ENCODE measurements around the gene TMEM200B.
"Not testable (repeated sequence)": the region's sequence is repeated elsewhere in the genome, so short reads cannot be mapped to it uniquely, and the experiment has no call there.

Gene TMEM200B

GRCh38 chr1:29123887-29124365 lies at the start of gene TMEM200B:
TSS of gene TMEM200B (minus strand) at chr1:29123903. CDS start at chr1:29121828, 2,075 bp downstream.
- DNase-seq: no peak

GRCh38 chr1:29172415-29172939 lies 48.8 kb upstream of the TMEM200B start:
- DNase-seq: no peak

- no peak for DNase-seq
Observed at GRCh38 chr1:29171521-29171920, 47.8 kb upstream of the TMEM200B start.

GRCh38 chr1:29171089-29171488 lies 47.4 kb upstream of the TMEM200B start:
- peak; percentile 86 for DNase-seq

- no peak for DNase-seq
Observed at GRCh38 chr1:29169976-29170375, 46.3 kb upstream of the TMEM200B start.

GRCh38 chr1:29167904-29168303 lies 44.2 kb upstream of the TMEM200B start:
- DNase-seq: no peak

GRCh38 chr1:29166291-29166878 lies 42.7 kb upstream of the TMEM200B start:
- DNase-seq: no peak

GRCh38 chr1:29164588-29164987 lies 40.9 kb upstream of the TMEM200B start:
- no peak for DNase-seq

GRCh38 chr1:29162476-29163138 lies 38.9 kb upstream of the TMEM200B start:
- DNase-seq: no peak

GRCh38 chr1:29162025-29162424 lies 38.3 kb upstream of the TMEM200B start:
- peak; percentile 31 for DNase-seq

- no peak for DNase-seq
Observed at GRCh38 chr1:29159773-29160172, 36.1 kb upstream of the TMEM200B start.

GRCh38 chr1:29157269-29157601 lies 33.5 kb upstream of the TMEM200B start:
- no peak for DNase-seq

- no peak for DNase-seq
Observed at GRCh38 chr1:29156543-29157268, 33.0 kb upstream of the TMEM200B start.

GRCh38 chr1:29152046-29152805 lies 28.5 kb upstream of the TMEM200B start:
- DNase-seq: no peak

GRCh38 chr1:29150346-29150745 lies 26.6 kb upstream of the TMEM200B start:
- not testable (repeated sequence) for DNase-seq

- no peak for DNase-seq
Observed at GRCh38 chr1:29148656-29149491, 25.2 kb upstream of the TMEM200B start.

- no peak for DNase-seq
Observed at GRCh38 chr1:29145739-29146437, 22.2 kb upstream of the TMEM200B start.

GRCh38 chr1:29144178-29144577 lies 20.5 kb upstream of the TMEM200B start:
- DNase-seq: no peak

GRCh38 chr1:29142714-29143113 lies 19.0 kb upstream of the TMEM200B start:
- DNase-seq: no peak

- DNase-seq: peak; percentile 19
Observed at GRCh38 chr1:29136391-29136915, 12.8 kb upstream of the TMEM200B start.

GRCh38 chr1:29134695-29135028 lies 11.0 kb upstream of the TMEM200B start:
- no peak for DNase-seq

Data from NCI-H69 (cell line).